ELR (cell line): ENCODE measurements around the gene HP1BP3.

ENCODE experiments used
- DNase-seq: peaks from one replicate; pipeline ENCODE4 v3.0.0-alpha.2; 2015; ENCODE audit warnings: low read depth

The HP1BP3 gene

GRCh38 chr1:20711285-20712214 lies 75.6 kb downstream of the HP1BP3 start:
- DNase-seq: no peak

GRCh38 chr1:20710469-20711284 lies 76.4 kb downstream of the HP1BP3 start:
- DNase-seq: no peak

- DNase-seq: no peak
Observed at GRCh38 chr1:20709868-20710267, 77.2 kb downstream of the HP1BP3 start.

- DNase-seq: no peak
Observed at GRCh38 chr1:20708891-20709290, 78.2 kb downstream of the HP1BP3 start.

- no peak for DNase-seq
Observed at GRCh38 chr1:20708057-20708456, 79.0 kb downstream of the HP1BP3 start.

- no peak for DNase-seq
Observed at GRCh38 chr1:20706841-20707240, 80.3 kb downstream of the HP1BP3 start.

- DNase-seq: no peak
Observed at GRCh38 chr1:20705203-20705755, 81.8 kb downstream of the HP1BP3 start.

GRCh38 chr1:20704390-20705202 lies 82.5 kb downstream of the HP1BP3 start:
- no peak for DNase-seq

- no peak for DNase-seq
Observed at GRCh38 chr1:20703124-20703756, 83.9 kb downstream of the HP1BP3 start.

- peak; percentile 42 for DNase-seq
Observed at GRCh38 chr1:20702416-20702815, 84.7 kb downstream of the HP1BP3 start.

GRCh38 chr1:20701847-20702246 lies 85.3 kb downstream of the HP1BP3 start:
- DNase-seq: no peak

- DNase-seq: no peak
Observed at GRCh38 chr1:20701446-20701845, 85.7 kb downstream of the HP1BP3 start.

- DNase-seq: peak; percentile 25
Observed at GRCh38 chr1:20700636-20701215, 86.4 kb downstream of the HP1BP3 start.

- DNase-seq: no peak
Observed at GRCh38 chr1:20699558-20699957, 87.5 kb downstream of the HP1BP3 start.

GRCh38 chr1:20698195-20698910 lies 88.8 kb downstream of the HP1BP3 start:
- DNase-seq: peak; percentile 83

- DNase-seq: no peak
Observed at GRCh38 chr1:20697563-20697962, 89.5 kb downstream of the HP1BP3 start.

GRCh38 chr1:20696397-20697333 lies 90.4 kb downstream of the HP1BP3 start:
- peak; percentile 95 for DNase-seq

- DNase-seq: no peak
Observed at GRCh38 chr1:20695515-20695914, 91.6 kb downstream of the HP1BP3 start.

- DNase-seq: no peak
Observed at GRCh38 chr1:20693623-20694022, 93.5 kb downstream of the HP1BP3 start.
